NOMO-1 treated with DMSO at 0.1 percent for 48 hours (cell line): ENCODE measurements around the gene FANCF.

Experiments
- DNase-seq: peaks from one replicate; lab custom pipeline; 2025; ENCODE audit not compliant: unreplicated experiment; lab: John Stamatoyannopoulos, UW

The FANCF gene

DNA sequence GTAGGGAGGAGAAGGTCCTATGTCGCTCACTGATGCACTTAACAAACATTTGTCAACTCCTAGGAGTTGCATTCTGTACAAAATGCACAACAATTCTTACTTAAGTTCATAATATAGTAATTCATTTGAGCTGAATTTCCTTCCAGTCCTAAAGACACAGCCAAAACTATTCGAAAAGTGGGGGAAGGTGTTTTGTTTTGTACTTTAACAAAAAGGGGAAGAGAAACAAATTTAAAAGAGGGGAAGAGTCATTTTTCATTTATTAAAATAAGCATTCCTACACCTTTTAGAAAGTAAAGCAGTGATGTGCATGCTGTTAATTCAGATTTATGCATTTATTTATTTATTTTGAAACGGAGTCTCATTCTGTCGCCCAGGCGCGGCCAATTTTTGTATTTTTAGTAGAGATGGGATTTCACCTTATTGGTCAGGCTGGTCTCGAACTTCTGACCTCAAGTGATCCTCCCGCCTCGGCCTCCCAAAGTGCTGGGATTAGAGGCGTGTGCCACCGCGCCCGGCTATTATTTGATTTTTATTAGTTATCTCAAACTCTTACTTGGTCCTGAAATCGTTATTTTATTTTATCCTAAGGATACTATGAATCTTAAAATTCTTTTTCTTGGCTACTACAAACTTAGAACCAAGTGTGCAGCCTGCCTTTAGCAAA, 1.1 kb upstream of the FANCF start:
- DNase-seq: peak; percentile 46

DNA sequence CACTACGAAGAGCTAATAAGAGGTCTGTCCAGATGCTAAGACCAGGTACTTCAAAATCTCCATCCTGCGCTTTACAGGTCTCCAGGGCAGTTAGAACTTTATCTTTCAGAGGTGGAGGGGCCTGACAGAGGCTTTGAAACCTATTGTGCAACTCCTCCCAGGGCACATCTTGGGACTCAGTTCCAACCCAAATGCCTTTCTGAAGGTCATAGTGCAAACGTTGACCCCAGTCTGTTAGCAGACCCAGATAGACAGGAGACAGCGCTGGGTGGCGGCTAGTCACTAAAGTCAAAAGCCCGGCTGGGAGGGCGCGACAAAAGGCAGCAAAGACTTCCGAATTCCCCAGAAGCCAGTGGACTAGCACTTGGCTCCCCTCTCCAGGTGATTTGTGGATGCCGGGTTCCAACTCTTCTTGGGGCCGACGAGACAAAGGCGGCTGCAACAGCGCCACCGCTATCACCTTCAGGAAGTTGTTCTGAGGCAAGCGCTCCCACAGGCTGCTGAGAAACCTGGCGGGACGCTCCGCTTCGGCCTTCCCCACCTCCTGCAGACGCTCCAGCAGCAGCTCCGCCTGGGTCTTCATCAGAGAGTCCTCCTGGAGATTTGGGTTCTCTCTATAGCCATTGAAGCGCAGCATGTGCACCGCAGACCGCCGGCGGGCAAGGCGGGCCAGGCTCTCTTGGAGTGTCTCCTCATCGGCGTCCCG, 728 bp downstream of the FANCF start:
- DNase-seq: peak; percentile 30

DNA sequence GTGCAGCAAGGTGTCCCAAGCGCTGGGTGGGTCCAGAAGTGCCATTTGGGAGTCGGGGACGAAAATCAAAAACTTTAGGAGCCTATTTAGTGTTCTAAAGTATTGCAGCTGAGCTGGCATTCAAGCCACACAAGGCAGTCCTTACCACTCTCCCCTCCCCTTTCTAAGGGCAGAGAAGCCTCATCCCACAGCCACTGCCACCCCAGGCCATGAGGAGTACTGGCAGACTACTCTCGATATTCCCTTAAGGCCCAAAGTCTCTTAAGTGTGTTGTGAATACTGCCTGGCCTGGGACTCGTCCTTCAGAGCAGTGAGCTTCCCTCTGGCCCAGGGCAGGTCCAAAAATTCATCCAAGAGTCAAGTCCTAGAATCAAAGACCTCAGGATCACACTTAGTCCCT, 7.8 kb downstream of the FANCF start:
- DNase-seq: no peak

DNA sequence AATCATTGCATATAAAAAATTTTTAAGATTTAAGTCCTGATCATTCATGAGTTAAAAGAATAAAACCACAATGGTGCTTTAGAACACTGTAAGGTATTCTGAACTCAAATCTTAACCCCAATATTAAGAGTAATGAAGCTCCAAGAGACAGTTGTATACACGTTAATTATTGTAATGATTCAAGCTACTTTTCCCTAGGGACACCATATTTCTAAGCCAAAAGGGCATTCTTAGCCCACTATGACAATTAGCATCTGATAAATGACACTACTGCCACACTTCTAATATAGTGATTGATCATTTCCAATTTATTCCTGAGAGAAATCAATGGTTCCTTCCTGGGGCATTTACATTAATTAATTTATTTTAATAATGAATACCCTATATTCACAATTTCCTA, 21.7 kb downstream of the FANCF start:
- DNase-seq: no peak

DNA sequence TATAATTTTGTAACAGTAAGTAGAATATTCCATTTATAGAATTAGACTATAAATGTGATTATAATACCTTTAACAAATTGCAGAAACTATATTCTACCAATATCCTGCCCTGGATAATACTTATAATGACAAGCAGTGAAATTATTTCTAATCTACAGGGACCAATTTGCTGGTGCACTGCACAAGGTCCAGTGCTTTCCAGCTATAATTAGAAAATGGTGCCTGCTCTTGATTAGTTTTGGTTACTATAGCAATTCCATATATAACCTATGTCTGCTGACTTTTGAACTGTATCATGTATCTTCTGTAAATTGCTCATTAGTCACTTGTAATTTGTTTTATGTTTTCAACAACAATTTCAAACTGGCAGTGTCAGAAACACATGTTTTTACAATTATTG, 23.1 kb downstream of the FANCF start:
- DNase-seq: no peak

DNA sequence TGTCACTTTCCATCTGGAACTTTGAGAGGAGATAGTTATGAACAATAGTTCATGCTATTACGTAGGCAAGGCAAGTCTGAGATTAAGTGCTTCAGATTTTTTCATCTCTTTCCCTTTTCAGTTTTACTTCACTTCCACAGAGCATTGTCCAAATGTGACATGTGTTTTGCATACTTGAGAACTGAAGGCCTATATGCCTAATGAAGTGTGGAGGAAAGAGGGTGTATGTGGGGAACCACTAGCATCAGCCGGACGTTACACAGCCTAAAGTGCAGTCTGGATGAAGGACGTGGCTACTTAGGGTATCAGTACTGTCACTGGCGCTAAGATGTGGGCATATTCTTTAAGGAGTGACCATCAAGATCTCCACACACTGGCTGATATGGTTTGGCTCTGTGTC, 26.2 kb downstream of the FANCF start:
- no peak for DNase-seq

DNA sequence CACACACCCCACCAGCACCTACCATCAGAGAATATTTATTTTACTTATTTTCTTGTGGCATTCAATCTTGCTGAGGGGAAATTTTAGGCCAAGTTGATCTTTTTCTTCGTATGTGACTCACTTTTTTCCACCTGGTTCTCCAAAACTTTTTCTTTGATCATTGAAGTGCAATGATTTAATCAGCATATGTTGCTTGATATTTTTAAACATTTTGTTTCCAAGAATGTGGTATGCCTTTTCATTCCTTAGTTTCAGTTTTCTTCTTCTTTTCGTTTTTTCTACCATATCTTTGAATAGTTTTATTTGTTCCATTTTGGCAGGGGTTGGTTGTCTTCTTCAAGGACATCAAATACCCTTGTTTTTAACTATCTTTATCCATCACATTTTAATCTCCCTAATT, 28.6 kb downstream of the FANCF start:
- DNase-seq: no peak

DNA sequence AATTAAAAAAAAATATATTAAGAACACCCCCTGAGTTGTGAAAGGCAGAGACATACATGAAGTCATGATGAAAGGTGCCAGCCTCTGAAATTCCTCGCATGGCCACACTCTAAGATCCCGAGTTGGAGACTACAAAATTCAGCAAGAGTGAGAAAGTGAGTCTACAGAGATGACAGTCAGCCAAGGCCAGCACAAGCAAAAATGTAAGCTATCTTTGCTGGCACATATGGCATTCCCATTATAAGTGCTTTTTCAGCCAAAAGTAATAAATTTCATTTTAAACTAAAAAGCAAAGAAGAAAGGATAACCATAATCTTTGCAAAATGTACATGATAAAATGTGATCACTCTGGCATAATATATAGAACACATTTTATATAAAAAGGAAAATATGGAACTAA, 40.6 kb downstream of the FANCF start:
- no peak for DNase-seq

DNA sequence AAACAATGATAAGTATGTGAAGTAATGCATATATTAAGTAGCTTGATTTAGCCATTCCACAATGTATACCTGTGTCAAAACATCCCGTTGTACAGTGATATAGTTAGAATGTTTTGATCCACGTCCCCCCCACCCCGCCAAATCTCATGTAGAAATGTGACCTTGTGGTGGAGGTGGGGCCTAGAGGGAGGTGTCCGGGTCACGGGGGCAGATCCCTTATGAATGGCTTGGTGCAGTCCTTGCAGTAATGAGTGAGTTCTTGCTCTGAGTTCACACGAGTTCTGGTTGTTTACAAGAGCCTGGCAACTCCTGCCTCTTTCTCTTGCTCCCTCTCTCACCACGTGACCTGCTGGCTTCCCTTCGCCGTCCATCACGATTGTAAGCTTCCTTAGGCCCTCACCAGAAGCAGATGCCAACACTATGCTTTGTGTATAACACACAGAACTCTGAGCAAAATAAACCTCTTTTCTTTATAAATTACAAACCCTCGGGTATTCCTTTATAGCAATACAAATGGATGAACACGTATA, 41.6 kb downstream of the FANCF start:
- DNase-seq: no peak

DNA sequence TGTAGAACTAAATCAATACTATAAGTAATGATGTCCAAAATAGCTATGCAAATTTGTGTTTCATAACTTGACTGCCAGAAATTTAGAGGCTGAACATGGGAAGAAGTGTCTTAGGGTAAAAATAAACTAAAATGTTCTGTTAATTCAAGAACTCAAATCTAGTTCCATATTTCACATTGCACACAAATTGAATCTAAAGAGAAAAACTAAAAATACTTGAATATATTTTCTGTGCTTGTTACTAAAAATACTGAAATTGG, 43.5 kb downstream of the FANCF start:
- DNase-seq: no peak

DNA sequence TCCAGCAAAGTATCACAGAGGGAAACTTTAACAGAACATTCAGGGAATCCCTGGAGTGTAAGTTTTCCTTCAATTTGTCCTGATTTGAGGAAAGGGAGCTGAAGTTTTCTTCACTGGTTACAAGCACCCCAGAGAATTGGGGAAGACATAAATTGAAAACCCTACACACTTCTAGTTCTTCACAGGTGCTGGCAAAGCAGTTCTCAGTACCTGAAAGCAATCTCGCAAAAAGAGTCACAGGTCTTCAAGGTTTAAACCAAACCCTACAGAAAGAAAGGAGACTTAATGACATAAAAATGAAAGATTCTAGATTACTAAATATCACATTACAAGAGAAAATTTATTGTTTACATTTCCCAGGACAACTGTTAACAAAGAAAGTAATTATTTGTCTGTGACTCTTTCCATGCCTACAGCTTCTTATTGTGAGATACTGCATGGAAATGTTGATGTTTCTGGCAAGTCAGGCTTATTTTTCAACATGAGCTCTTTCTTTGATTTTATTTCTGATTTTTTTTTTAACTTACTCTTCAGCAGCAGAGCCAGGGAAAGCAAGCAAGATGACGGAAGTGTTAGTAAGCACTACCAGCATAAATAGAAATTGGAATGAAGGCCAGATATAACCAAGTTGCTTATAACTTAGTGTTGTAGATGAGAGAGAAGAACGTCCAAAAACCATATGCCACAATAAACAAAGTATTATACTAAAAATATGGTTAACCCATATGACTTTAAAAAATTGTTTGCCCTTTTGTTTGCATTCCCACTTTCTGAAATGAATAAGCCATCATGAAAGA, 44.1 kb downstream of the FANCF start:
- DNase-seq: no peak

DNA sequence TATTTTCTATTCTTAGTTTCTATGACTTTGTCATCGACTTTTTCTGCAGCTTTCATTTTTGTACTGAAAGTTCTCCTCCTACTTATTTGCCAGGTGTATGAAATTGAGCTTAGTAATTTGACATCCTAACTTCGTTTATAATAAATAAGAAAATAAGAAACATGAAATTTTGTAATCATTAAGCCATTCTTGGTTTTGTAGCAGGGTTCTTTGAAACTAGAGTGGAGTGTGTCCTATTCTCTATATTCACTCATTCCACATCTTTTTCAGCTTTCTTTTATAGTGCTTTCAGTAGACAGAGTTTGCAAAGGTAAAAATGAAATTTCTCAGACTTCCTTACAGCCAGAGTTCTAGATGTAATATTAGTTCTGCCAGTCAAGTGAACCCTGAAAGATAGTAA, 47.8 kb downstream of the FANCF start:
- no peak for DNase-seq
